Activated CD8-positive, alpha-beta memory T cell treated with anti-CD3 and anti-CD28 coated beads, Interleukin-2, amount 50 U/mL, for 24 hours (primary cell): Measurements from ENCODE around the gene ATP8A2.
"Not testable (repeated sequence)": the region's sequence is repeated elsewhere in the genome, so short reads cannot be mapped to it uniquely, and the experiment has no call there.

ENCODE experiments used
- DNase-seq: peaks from one replicate; pipeline ENCODE4 v3.0.0-alpha.2; 2020; ENCODE audit errors: extremely low read depth

The ATP8A2 gene

GRCh38 chr13:25803641-25804040 lies 431.9 kb downstream of the ATP8A2 start:
- DNase-seq = no peak

GRCh38 chr13:25806264-25806974 lies 434.6 kb downstream of the ATP8A2 start:
- DNase-seq = no peak

GRCh38 chr13:25807562-25807961 lies 435.8 kb downstream of the ATP8A2 start:
- no peak for DNase-seq

- DNase-seq = no peak
Measured at GRCh38 chr13:25811506-25811905, 439.7 kb downstream of the ATP8A2 start.

GRCh38 chr13:25816239-25816638 lies 444.5 kb downstream of the ATP8A2 start:
- no peak for DNase-seq

- DNase-seq = no peak
Measured at GRCh38 chr13:25819856-25820530, 448.2 kb downstream of the ATP8A2 start.

- no peak for DNase-seq
Measured at GRCh38 chr13:25821776-25822175, 450.0 kb downstream of the ATP8A2 start.

- not testable (repeated sequence) for DNase-seq
Measured at GRCh38 chr13:25827221-25827620, 455.4 kb downstream of the ATP8A2 start.

GRCh38 chr13:25827831-25828465 lies 456.2 kb downstream of the ATP8A2 start:
- DNase-seq = no peak

GRCh38 chr13:25833761-25834160 lies 462.0 kb downstream of the ATP8A2 start:
- no peak for DNase-seq

GRCh38 chr13:25836574-25837336 lies 465.0 kb downstream of the ATP8A2 start:
- DNase-seq = no peak

GRCh38 chr13:25839371-25839770 lies 467.6 kb downstream of the ATP8A2 start:
- no peak for DNase-seq

GRCh38 chr13:25840261-25840660 lies 468.5 kb downstream of the ATP8A2 start:
- DNase-seq = no peak

GRCh38 chr13:25840931-25841330 lies 469.2 kb downstream of the ATP8A2 start:
- no peak for DNase-seq

GRCh38 chr13:25843692-25844091 lies 471.9 kb downstream of the ATP8A2 start:
- DNase-seq = no peak

GRCh38 chr13:25844559-25845434 lies 473.0 kb downstream of the ATP8A2 start:
- DNase-seq = no peak

- DNase-seq = no peak
Measured at GRCh38 chr13:25846222-25846984, 474.6 kb downstream of the ATP8A2 start.

- DNase-seq = no peak
Measured at GRCh38 chr13:25847145-25847544, 475.4 kb downstream of the ATP8A2 start.

GRCh38 chr13:25847635-25848626 lies 476.2 kb downstream of the ATP8A2 start:
- no peak for DNase-seq
